Esophagus squamous epithelium (tissue), 5 donors: ENCODE data around the gene ARSJ. TPM values are rescaled to one million over a fixed set of nuclear protein-coding genes. Genes with fewer than 3 reads are reported as not detected.

Source experiments
- DNase-seq: peaks from one replicate; lab custom pipeline; 2025; lab: John Stamatoyannopoulos, UW
- H3K27ac ChIP-seq, 4 donors: fragments of 200-600 bp; sonication (generic); one replicate each; pipeline ENCODE4 v1.5.1; 2016 to 2019; ENCODE audit warnings: mild to moderate bottlenecking in 1 of 4
- H3K27me3 ChIP-seq, 4 donors: fragments of 200-600 bp; sonication (generic); 1 replicate in 3 of 4; 2 replicates in 1 of 4; pipeline versions ENCODE4 v1.5.1 to v1.6.0; 2017 to 2021; ENCODE audit warnings: antibody characterized with exemption in 1 of 4
- H3K36me3 ChIP-seq, 3 donors: fragments of 200-600 bp; sonication (generic); one replicate each; pipeline ENCODE4 v1.5.1; 2016 to 2019
- H3K4me1 ChIP-seq, 3 donors: fragments of 200-600 bp; sonication (generic); one replicate each; pipeline ENCODE4 v1.5.1; 2017 to 2019
- H3K4me3 ChIP-seq, 4 donors: fragments of 200-600 bp; sonication (generic); 1 replicate in 3 of 4; 2 replicates in 1 of 4; pipeline ENCODE4 v1.5.1; 2016 to 2019; ENCODE audit warnings: mild to moderate bottlenecking in 2 of 4, moderate library complexity in 1 of 4
- H3K9me3 ChIP-seq, 3 donors: fragments of 200-600 bp; sonication (generic); one replicate each; pipeline ENCODE4 v1.5.1; 2016 to 2019
- POLR2A ChIP-seq, 4 donors: fragments of 450-650 bp; IDR thresholded peaks; one replicate each; pipeline ENCODE4 v1.6.1; 2017; ENCODE audit warnings: antibody characterized with exemption in 4 of 4, mild to moderate bottlenecking in 4 of 4, moderate library complexity in 3 of 4
- WGBS, 2 donors: methylation state at CpG; one replicate each; pipeline ENCODE4 v1.1.5; 2018; 5-methylcytosine and 5-hydroxymethylcytosine counted together
- intact Hi-C: fragments of 100-400 bp; cut with DNase I; formaldehyde crosslinking; loops from one replicate; pipeline ENCODE4 v1.15.0; 2022
- total RNA-seq, 4 donors: library from RNA; depleted of rRNA; stranded (reverse); fragments of >200 nt; gene quantifications; one replicate each; pipeline ENCODE4 v1.1.0, GENCODE V29; 2016
- TF ChIP-seq, protein P1 (sequence below), 6 experiments: fragments of 450-650 bp in 4 of 6; fragments of 200-600 bp in 2 of 6; sonication (generic) in 2 of 6; IDR thresholded peaks; one replicate each; pipeline ENCODE4 v1.5.1; 2016 to 2019; ENCODE audit warnings: antibody characterized with exemption in 6 of 6, mild to moderate bottlenecking in 4 of 6, moderate library complexity in 4 of 6
- donor health status: DM: yes; HTN: yes; CAD: no.

Gene ARSJ
- total RNA-seq, 4 donors from 2014 or later = 2.7 to 10.3 (median 5.8) TPM

DNA sequence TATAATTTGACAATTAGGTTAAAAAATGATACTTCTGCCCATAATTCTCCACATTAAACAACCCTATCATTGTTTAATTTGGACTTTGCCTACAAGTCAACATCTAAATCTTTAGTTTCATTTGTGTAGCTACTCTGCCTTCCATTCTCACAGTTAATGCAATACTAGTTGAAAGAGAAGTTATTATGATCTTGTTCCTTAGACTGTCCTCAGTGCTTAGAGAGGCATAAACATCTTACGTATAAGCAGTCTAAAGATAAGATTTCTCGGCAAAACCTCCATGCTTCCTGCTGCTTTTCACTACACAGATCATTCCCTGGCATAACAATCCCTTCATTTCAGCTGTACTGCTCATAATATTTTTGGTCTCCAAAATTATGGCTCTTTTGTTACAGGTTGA lies 112.8 kb downstream of the ARSJ start:
- WGBS, 2 donors = 88 to 92% methylated on average over 2 of the region's 2 CpGs
- Histone ChIP-seq H3K36me3 (no peaks in the 10 kb centered on the region), H3K9me3 (no peaks in the 10 kb centered on the region), H3K27ac (no peak overlapping the region), H3K4me1 (no peaks in the 10 kb centered on the region), H3K27me3 (no peaks in the 10 kb centered on the region), H3K4me3 (no peak overlapping the region)
- TF ChIP-seq, protein P1, sequence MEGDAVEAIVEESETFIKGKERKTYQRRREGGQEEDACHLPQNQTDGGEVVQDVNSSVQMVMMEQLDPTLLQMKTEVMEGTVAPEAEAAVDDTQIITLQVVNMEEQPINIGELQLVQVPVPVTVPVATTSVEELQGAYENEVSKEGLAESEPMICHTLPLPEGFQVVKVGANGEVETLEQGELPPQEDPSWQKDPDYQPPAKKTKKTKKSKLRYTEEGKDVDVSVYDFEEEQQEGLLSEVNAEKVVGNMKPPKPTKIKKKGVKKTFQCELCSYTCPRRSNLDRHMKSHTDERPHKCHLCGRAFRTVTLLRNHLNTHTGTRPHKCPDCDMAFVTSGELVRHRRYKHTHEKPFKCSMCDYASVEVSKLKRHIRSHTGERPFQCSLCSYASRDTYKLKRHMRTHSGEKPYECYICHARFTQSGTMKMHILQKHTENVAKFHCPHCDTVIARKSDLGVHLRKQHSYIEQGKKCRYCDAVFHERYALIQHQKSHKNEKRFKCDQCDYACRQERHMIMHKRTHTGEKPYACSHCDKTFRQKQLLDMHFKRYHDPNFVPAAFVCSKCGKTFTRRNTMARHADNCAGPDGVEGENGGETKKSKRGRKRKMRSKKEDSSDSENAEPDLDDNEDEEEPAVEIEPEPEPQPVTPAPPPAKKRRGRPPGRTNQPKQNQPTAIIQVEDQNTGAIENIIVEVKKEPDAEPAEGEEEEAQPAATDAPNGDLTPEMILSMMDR (IDR thresholded peaks at IDR 0.05) = no peak
- TF ChIP-seq POLR2A (IDR thresholded peaks at IDR 0.05) = no peak
- DNase-seq = no peak
- intact Hi-C loops = no loop called here

DNA sequence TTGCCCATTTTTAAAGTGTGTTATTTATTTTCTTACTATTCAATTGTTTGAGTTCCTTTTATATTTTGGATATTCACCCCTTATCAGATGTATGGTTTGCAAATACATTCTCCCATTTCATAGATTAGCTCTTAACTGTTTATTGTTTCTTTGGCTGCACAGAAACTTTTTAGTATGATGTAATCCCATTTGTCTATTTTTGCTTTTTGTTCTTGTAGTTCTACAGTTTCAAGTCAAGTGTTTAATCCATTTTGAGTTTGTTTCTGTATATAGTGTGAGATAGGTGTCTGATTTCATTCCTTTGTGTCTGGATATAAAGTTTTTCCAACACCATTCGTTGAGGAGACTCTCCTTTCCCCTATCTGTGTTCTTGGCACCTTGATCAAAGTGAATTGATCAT lies 120.5 kb downstream of the ARSJ start:
- Histone ChIP-seq H3K27me3 (no peaks in the 10 kb centered on the region), H3K36me3 (no peaks in the 10 kb centered on the region), H3K4me1 (no peaks in the 10 kb centered on the region), H3K27ac (no peak overlapping the region), H3K4me3 (no peak overlapping the region), H3K9me3 (no peaks in the 10 kb centered on the region)
- TF ChIP-seq POLR2A (IDR thresholded peaks at IDR 0.05) = no peak
- TF ChIP-seq, protein P1 (IDR thresholded peaks at IDR 0.05) = no peak
- no peak for DNase-seq
- intact Hi-C loops = no loop called here
- WGBS, 2 donors = 38 to 69% methylated on average over 1 of the region's 1 CpG

GRCh38 chr4:113851816-113852215 lies 127.6 kb downstream of the ARSJ start:
- Histone ChIP-seq H3K4me3 (no peak overlapping the region), H3K36me3 (no peaks in the 10 kb centered on the region), H3K4me1 (no peaks in the 10 kb centered on the region), H3K27ac (no peak overlapping the region), H3K27me3 (no peaks in the 10 kb centered on the region), H3K9me3 (no peaks in the 10 kb centered on the region)
- no peak for DNase-seq
- WGBS, 2 donors = 89 to 100% methylated on average over 1 to 3 of the region's 5 CpGs
- TF ChIP-seq, protein P1 (IDR thresholded peaks at IDR 0.05) = no peak
- no peak for TF ChIP-seq POLR2A (IDR thresholded peaks at IDR 0.05)
- intact Hi-C loops = no loop called here

Other genes with a start within 250 kb of the ARSJ start
- 10 to 100 TPM; 30.7 to 47.7 (median 38.2) TPM for gene CAMK2D, start 217.9 kb downstream of the ARSJ start, total RNA-seq